Parathyroid adenoma (tissue), 2 donors: ENCODE data around the gene PTPRD.

Source experiments
- H2AFZ ChIP-seq: fragments of 300-600 bp; sonication (generic); one replicate; pipeline ENCODE4 v1.7.0; 2017; ENCODE audit warnings: antibody characterized with exemption, mild to moderate bottlenecking
- H3K27ac ChIP-seq: fragments of 300-600 bp; sonication (generic); one replicate; pipeline ENCODE4 v1.7.0; 2017
- H3K27me3 ChIP-seq: fragments of 300-600 bp; sonication (generic); one replicate; pipeline ENCODE4 v1.7.0; 2017; ENCODE audit warnings: low read length; ENCODE audit not compliant: control insufficient read depth, insufficient read depth
- H3K36me3 ChIP-seq: fragments of 300-600 bp; sonication (generic); one replicate; pipeline ENCODE4 v1.7.0; 2017; ENCODE audit warnings: low read length; ENCODE audit not compliant: control insufficient read depth, insufficient read depth
- H3K4me1 ChIP-seq: fragments of 300-600 bp; sonication (generic); one replicate; pipeline ENCODE4 v1.7.0; 2017; ENCODE audit warnings: control low read depth
- H3K4me2 ChIP-seq: fragments of 300-600 bp; sonication (generic); one replicate; pipeline ENCODE4 v1.7.0; 2017; ENCODE audit warnings: low read length
- H3K4me3 ChIP-seq: fragments of 300-600 bp; sonication (generic); one replicate; pipeline ENCODE4 v1.7.0; 2017; ENCODE audit warnings: low read depth, low read length
- H3K79me2 ChIP-seq: fragments of 300-600 bp; sonication (generic); one replicate; pipeline ENCODE4 v1.7.0; 2017; ENCODE audit warnings: control low read depth
- H3K9ac ChIP-seq: fragments of 300-600 bp; sonication (generic); one replicate; pipeline ENCODE4 v1.7.0; 2017; ENCODE audit warnings: mild to moderate bottlenecking
- H3K9me3 ChIP-seq: fragments of 300-600 bp; sonication (generic); one replicate; pipeline ENCODE4 v1.7.0; 2017; ENCODE audit warnings: low read length; ENCODE audit not compliant: control insufficient read depth
- TF ChIP-seq, protein P1 (sequence below): fragments of 300-600 bp; sonication (generic); IDR thresholded peaks from one replicate; pipeline ENCODE4 v1.7.0; 2017; ENCODE audit warnings: antibody characterized with exemption, mild to moderate bottlenecking
- donor health status: primary hyperparathyroidism.

PTPRD gene

GRCh38 chr9:8570776-8571175, 2042.0 kb downstream of the PTPRD start:
- Histone ChIP-seq H3K27ac (no peak overlapping the region), H3K36me3 (no peaks in the 10 kb centered on the region), H3K9me3 (no peaks in the 10 kb centered on the region), H3K27me3 (no peaks in the 10 kb centered on the region), H3K9ac (no peak overlapping the region), H3K4me2 (no peak overlapping the region), H2AFZ (no peak overlapping the region), H3K79me2 (no peaks in the 10 kb centered on the region), H3K4me1 (no peaks in the 10 kb centered on the region), H3K4me3 (no peak overlapping the region)
- TF ChIP-seq, protein P1, sequence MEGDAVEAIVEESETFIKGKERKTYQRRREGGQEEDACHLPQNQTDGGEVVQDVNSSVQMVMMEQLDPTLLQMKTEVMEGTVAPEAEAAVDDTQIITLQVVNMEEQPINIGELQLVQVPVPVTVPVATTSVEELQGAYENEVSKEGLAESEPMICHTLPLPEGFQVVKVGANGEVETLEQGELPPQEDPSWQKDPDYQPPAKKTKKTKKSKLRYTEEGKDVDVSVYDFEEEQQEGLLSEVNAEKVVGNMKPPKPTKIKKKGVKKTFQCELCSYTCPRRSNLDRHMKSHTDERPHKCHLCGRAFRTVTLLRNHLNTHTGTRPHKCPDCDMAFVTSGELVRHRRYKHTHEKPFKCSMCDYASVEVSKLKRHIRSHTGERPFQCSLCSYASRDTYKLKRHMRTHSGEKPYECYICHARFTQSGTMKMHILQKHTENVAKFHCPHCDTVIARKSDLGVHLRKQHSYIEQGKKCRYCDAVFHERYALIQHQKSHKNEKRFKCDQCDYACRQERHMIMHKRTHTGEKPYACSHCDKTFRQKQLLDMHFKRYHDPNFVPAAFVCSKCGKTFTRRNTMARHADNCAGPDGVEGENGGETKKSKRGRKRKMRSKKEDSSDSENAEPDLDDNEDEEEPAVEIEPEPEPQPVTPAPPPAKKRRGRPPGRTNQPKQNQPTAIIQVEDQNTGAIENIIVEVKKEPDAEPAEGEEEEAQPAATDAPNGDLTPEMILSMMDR = no peak

- TF ChIP-seq, protein P1 = no peak
- Histone ChIP-seq H3K79me2 (no peaks in the 10 kb centered on the region), H2AFZ (no peak overlapping the region)
These were observed 2043.0 kb downstream of the PTPRD start for GRCh38 chr9:8569823-8570222.

DNA sequence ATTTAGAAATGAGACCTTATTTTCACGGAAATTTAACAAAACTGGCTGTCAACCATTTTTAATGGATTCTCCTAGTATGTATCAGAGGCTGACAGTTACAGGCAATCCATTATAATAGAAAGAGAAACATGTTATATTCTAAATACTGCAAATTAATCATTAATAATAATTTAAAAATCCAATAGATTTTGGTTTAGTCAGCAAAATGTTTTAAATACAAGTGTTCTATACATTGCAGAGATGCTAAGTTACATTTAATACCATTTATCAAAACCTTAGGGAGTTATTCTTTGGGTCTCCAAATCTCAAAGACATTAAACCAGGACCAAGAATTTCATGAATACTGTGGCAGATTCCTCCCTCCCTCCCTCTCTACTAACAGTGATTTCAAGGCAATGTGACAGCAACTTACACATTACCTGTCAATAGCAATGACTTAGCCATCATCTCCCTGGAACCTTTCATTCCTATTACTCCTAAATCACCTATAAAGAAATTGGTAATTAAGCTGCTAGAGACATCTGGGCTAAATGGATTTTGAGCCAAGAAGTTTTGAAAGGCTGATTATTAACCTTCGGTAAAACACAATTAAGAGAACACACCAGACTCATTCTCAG, 2044.7 kb downstream of the PTPRD start:
- Histone ChIP-seq H3K4me2 (no peak overlapping the region), H3K27me3 (no peaks in the 10 kb centered on the region), H3K4me1 (no peaks in the 10 kb centered on the region), H3K9ac (no peak overlapping the region), H3K4me3 (no peak overlapping the region), H3K79me2 (no peaks in the 10 kb centered on the region), H3K9me3 (no peaks in the 10 kb centered on the region), H3K27ac (no peak overlapping the region), H2AFZ (no peak overlapping the region), H3K36me3 (no peaks in the 10 kb centered on the region)
- TF ChIP-seq, protein P1 = no peak

More at GRCh38 chr9:8569823-8570222, 2043.0 kb downstream of the PTPRD start:
- no peaks in the 10 kb centered on the region for H3K4me1 ChIP-seq
- no peaks in the 10 kb centered on the region for H3K27me3 ChIP-seq
- no peaks in the 10 kb centered on the region for H3K9me3 ChIP-seq
- no peaks in the 10 kb centered on the region for H3K36me3 ChIP-seq
- no peak overlapping the region for H3K27ac ChIP-seq
- no peak overlapping the region for H3K9ac ChIP-seq
- H3K4me3 ChIP-seq = no peak overlapping the region
- no peak overlapping the region for H3K4me2 ChIP-seq

DNA sequence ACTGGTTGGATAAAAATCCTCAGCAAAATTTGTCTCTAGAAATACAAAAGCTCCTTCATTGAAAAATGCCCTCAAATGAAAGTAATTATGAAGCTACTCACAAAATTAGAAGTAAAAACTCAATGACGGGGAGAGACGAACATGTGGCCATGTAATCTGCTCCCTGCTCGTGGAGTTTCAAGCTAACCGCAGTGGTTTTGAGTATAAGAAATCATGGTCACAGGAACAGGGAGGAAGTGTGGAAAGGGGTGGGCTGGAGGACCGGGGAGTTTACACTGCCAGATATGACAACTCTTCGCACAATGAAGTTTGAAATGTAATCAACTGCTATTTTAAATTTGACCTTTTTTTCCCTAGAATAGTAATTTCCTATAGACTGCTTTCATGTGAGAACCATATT, 2047.8 kb downstream of the PTPRD start:
- Histone ChIP-seq H3K79me2 (no peaks in the 10 kb centered on the region), H3K4me2 (no peak overlapping the region), H3K27me3 (no peaks in the 10 kb centered on the region)

More for the DNA sequence above, 2047.8 kb downstream of the PTPRD start:
- Histone ChIP-seq H3K36me3 (no peaks in the 10 kb centered on the region), H3K9ac (no peak overlapping the region), H3K4me3 (no peak overlapping the region), H2AFZ (no peak overlapping the region), H3K27ac (no peak overlapping the region), H3K4me1 (no peaks in the 10 kb centered on the region), H3K9me3 (no peaks in the 10 kb centered on the region)
- TF ChIP-seq, protein P1 = no peak
